HL-60 (cell line): Measurements from ENCODE around the gene TTC4.

Source experiments
- DNase-seq, 2 experiments: peaks; one replicate each; pipeline ENCODE4 v3.0.0-alpha.2; 2010 to 2020; ENCODE audit warnings: low read depth in 1 of 2, low spot score in 1 of 2
- H3K27ac ChIP-seq: fragments of 250-450 bp; sonication (Bioruptor Pico); replicated peaks from 2 replicates; pipeline ENCODE4 v1.5.1; 2020; ENCODE audit warnings: mild to moderate bottlenecking, moderate library complexity
- H3K27me3 ChIP-seq: fragments of 250-450 bp; sonication (Bioruptor Pico); 2 replicates; pipeline ENCODE4 v1.5.1; 2021; ENCODE audit warnings: mild to moderate bottlenecking, moderate library complexity; ENCODE audit not compliant: insufficient read depth, poor library complexity, severe bottlenecking
- H3K4me3 ChIP-seq: replicated peaks from 2 replicates; pipeline ENCODE4 v1.5.1; 2011; ENCODE audit warnings: mild to moderate bottlenecking, control low read depth, low read length; ENCODE audit not compliant: insufficient read depth
- CTCF ChIP-seq: IDR thresholded peaks from one replicate; pipeline ENCODE4 v1.5.1; 2011; ENCODE audit warnings: low read length, control low read depth, inconsistent platforms; ENCODE audit not compliant: insufficient read depth
- GABPA ChIP-seq: IDR thresholded peaks from 2 replicates; pipeline ENCODE4 v1.6.1; 2012; ENCODE audit warnings: low read depth
- POLR2AphosphoS5 ChIP-seq: IDR thresholded peaks from 2 replicates; pipeline ENCODE4 v1.6.1; 2012; ENCODE audit warnings: low read depth
- SPI1 ChIP-seq: IDR thresholded peaks from 2 replicates; pipeline ENCODE4 v1.6.1; 2012; ENCODE audit warnings: low read depth, mild to moderate bottlenecking, borderline replicate concordance
- TF ChIP-seq, protein P1 (sequence below): IDR thresholded peaks from 2 replicates; pipeline ENCODE4 v1.6.1; 2012; ENCODE audit warnings: low read depth; ENCODE audit not compliant: insufficient replicate concordance

The TTC4 gene

GRCh38 chr1:54728027-54728426 lies 12.4 kb downstream of the TTC4 start:
- no peak for TF ChIP-seq POLR2AphosphoS5
- TF ChIP-seq GABPA, result no peak
- H3K27me3 ChIP-seq, result no peaks in the 10 kb centered on the region
- no peak overlapping the region for H3K27ac ChIP-seq
- no peak overlapping the region for H3K4me3 ChIP-seq
- no peak for DNase-seq

- TF ChIP-seq, protein P1, sequence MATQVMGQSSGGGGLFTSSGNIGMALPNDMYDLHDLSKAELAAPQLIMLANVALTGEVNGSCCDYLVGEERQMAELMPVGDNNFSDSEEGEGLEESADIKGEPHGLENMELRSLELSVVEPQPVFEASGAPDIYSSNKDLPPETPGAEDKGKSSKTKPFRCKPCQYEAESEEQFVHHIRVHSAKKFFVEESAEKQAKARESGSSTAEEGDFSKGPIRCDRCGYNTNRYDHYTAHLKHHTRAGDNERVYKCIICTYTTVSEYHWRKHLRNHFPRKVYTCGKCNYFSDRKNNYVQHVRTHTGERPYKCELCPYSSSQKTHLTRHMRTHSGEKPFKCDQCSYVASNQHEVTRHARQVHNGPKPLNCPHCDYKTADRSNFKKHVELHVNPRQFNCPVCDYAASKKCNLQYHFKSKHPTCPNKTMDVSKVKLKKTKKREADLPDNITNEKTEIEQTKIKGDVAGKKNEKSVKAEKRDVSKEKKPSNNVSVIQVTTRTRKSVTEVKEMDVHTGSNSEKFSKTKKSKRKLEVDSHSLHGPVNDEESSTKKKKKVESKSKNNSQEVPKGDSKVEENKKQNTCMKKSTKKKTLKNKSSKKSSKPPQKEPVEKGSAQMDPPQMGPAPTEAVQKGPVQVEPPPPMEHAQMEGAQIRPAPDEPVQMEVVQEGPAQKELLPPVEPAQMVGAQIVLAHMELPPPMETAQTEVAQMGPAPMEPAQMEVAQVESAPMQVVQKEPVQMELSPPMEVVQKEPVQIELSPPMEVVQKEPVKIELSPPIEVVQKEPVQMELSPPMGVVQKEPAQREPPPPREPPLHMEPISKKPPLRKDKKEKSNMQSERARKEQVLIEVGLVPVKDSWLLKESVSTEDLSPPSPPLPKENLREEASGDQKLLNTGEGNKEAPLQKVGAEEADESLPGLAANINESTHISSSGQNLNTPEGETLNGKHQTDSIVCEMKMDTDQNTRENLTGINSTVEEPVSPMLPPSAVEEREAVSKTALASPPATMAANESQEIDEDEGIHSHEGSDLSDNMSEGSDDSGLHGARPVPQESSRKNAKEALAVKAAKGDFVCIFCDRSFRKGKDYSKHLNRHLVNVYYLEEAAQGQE, result no peak
- no peak for TF ChIP-seq POLR2AphosphoS5
- TF ChIP-seq GABPA, result no peak
- TF ChIP-seq SPI1, result no peak
- TF ChIP-seq CTCF, result no peak
- Histone ChIP-seq H3K27me3 (no peaks in the 10 kb centered on the region), H3K4me3 (no peak overlapping the region), H3K27ac (no peak overlapping the region)
- no peak for DNase-seq
Observed at GRCh38 chr1:54736685-54737084, 21.0 kb downstream of the TTC4 start.

DNA sequence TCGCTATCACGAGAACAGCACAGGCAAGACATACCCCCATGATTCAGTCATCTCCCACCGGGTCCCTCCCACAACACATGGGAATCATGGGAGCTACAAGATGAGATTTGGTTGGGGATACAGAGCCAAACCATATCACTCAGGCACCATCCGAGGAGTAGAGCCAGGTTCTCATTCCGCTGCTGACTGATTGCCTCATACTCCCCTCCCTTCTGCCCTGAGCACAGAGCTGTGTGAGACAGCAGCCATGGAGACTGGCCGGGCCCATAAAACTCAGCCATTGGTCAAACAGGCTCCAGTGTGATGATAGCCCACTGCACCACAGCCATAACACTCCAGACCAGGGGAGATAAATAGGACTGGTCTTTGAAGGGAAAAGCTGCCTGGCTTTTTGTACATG lies 22.6 kb downstream of the TTC4 start:
- H3K4me3 ChIP-seq, result no peak overlapping the region
- no peak for DNase-seq
- no peak overlapping the region for H3K27ac ChIP-seq
- TF ChIP-seq, protein P1, result no peak
- no peak for TF ChIP-seq SPI1
- no peak for TF ChIP-seq CTCF
- TF ChIP-seq POLR2AphosphoS5, result no peak
- TF ChIP-seq GABPA, result no peak
- H3K27me3 ChIP-seq, result no peaks in the 10 kb centered on the region

DNA sequence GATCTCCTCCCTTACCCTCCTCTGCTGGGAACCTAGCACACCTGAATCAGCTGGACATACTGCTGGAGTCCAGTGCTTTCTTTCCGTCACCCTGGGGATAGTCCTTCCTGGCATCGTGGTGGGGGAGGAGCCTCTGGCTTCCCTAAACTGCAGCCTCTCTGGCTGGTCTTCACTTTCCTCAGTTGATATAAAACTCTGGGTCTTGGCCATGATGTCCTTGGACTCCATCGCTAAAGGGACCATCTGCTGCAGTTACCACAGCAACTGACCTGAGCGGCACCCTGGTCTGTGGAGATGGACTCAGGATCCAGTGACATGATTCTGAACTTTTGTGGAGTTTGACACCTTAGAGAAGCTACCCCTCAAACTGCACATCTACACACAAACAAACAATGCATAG lies 25.9 kb downstream of the TTC4 start:
- Histone ChIP-seq H3K27ac (no peak overlapping the region), H3K4me3 (no peak overlapping the region), H3K27me3 (no peaks in the 10 kb centered on the region)
- TF ChIP-seq SPI1, result no peak
- no peak for TF ChIP-seq GABPA
- TF ChIP-seq, protein P1, result no peak
- TF ChIP-seq CTCF, result no peak
- no peak for TF ChIP-seq POLR2AphosphoS5
- no peak for DNase-seq
